Stomach (tissue), 9 donors: ENCODE results near the gene NPDC1. TPM values are rescaled to one million over a fixed set of nuclear protein-coding genes. Genes with fewer than 3 reads are reported as not detected.

Experiments
- DNase-seq, 2 donors: peaks; one replicate each; pipeline versions ENCODE4 v3.0.0 to v3.0.0-alpha.2; 2013 to 2019
- H3K27ac ChIP-seq, 5 donors: fragments of 200-600 bp in 4 of 5; sonication (generic) in 4 of 5; one replicate each; pipeline ENCODE4 v1.5.1; 2013 to 2019; ENCODE audit warnings: mild to moderate bottlenecking in 1 of 5, moderate library complexity in 1 of 5
- H3K27me3 ChIP-seq, 3 donors: fragments of 200-600 bp; sonication (generic); one replicate each; pipeline ENCODE4 v1.5.1; 2017 to 2019; ENCODE audit warnings: mixed run types in 1 of 3
- H3K36me3 ChIP-seq, 4 donors: fragments of 200-600 bp; sonication (generic); 1 replicate in 3 of 4; 2 replicates in 1 of 4; pipeline ENCODE4 v1.5.1; 2016 to 2019
- H3K4me1 ChIP-seq, 4 donors: fragments of 200-600 bp; sonication (generic); one replicate each; pipeline ENCODE4 v1.5.1; 2016 to 2019
- H3K4me3 ChIP-seq, 4 donors: fragments of 200-600 bp; sonication (generic) in 3 of 4; one replicate each; pipeline ENCODE4 v1.5.1; 2016 to 2019; ENCODE audit warnings: mild to moderate bottlenecking in 1 of 4
- H3K9me3 ChIP-seq, 4 donors: fragments of 200-600 bp; sonication (generic); one replicate each; pipeline ENCODE4 v1.5.1; 2016 to 2019
- CTCF ChIP-seq, 7 experiments: fragments of 450-650 bp in 4 of 7; fragments of 200-600 bp in 3 of 7; sonication (generic) in 3 of 7; IDR thresholded peaks; one replicate each; pipeline ENCODE4 v1.5.1; 2016 to 2019; ENCODE audit warnings: antibody characterized with exemption in 7 of 7, control low read depth in 2 of 7, mild to moderate bottlenecking in 1 of 7
- EP300 ChIP-seq: sonication (generic); formaldehyde crosslinking; IDR thresholded peaks from one replicate; pipeline ENCODE4 v1.6.1; 2017; ENCODE audit warnings: antibody characterized with exemption
- POLR2A ChIP-seq, 4 donors: fragments of 450-650 bp; IDR thresholded peaks; one replicate each; pipeline ENCODE4 v1.6.1; 2016; ENCODE audit warnings: antibody characterized with exemption in 4 of 4, control low read depth in 2 of 4, mild to moderate bottlenecking in 1 of 4, moderate library complexity in 1 of 4
- POLR2AphosphoS5 ChIP-seq, 3 donors: sonication (generic); formaldehyde crosslinking; IDR thresholded peaks; one replicate each; pipeline ENCODE4 v1.6.1; 2016; ENCODE audit warnings: antibody characterized with exemption in 3 of 3
- WGBS, 5 donors: extraction: QIAGEN DNeasy Blood & Tissue Kit in 3 of 5; methylation state at CpG; one replicate each; pipeline versions ENCODE4 v1.1.5 to v1.1.7; 2013 to 2018; 5-methylcytosine and 5-hydroxymethylcytosine counted together
- intact Hi-C: fragments of 100-400 bp; cut with DNase I; formaldehyde crosslinking; loops from one replicate; pipeline ENCODE4 v1.15.1; 2023; ENCODE audit warnings: low total_unique reads
- polyA plus RNA-seq, 3 donors: library from polyadenylated mRNA; stranded (reverse); fragments of 200-250 nt; gene quantifications; one replicate each; pipeline ENCODE4 v1.2.3, GENCODE V29; 2013
- total RNA-seq, 5 donors: library from RNA; depleted of rRNA; stranded (reverse); fragments of >200 nt; gene quantifications; one replicate each; pipeline versions ENCODE4 v1.1.0 to v1.2.3, GENCODE V29; 2014 to 2016
- donor health status: healthy with polysubstance abuse.
- donor health status: Bipolar disorder and iron deficiency.
- donor health status: healthy.

NPDC1 gene
- total and polyA plus RNA-seq, 8 donors = 20.0 to 276 (median 180) TPM

GRCh38 chr9:136996361-136997292 lies 49.4 kb downstream of the NPDC1 start, which contains the start of gene CLIC3:
TSS of gene CLIC3 (minus strand) at chr9:136996568. CDS start at chr9:136996543, 25 bp downstream.
- intact Hi-C loops = no loop called here
- H3K36me3 ChIP-seq = peaks cover 0 to 15% (median 11%) of the 10 kb centered on the region in 4 donors
- TF ChIP-seq POLR2AphosphoS5 (IDR thresholded peaks at IDR 0.05) (no peak), EP300 (no peak), CTCF (IDR thresholded peaks at IDR 0.05) (no peak), POLR2A (IDR thresholded peaks at IDR 0.05) (no peak)
- no peaks in the 10 kb centered on the region for H3K9me3 ChIP-seq
- H3K4me3 ChIP-seq = peak within 1 kb of the TSS; percentile 25 to 34 (median 29)
- peaks cover 0 to 44% (median 0%) of the 10 kb centered on the region in 3 donors for H3K27me3 ChIP-seq
- 12 to 30% (median 16%) methylated on average over 12 to 35 of the region's 35 CpGs for WGBS, 5 donors
- peak within 1 kb of the TSS; percentile 50 to 74 (median 72) for H3K27ac ChIP-seq
- peaks cover 44 to 86% (median 58%) of the 10 kb centered on the region in 4 donors for H3K4me1 ChIP-seq
- DNase-seq = peak; percentile 73 to 81

GRCh38 chr9:136995772-136996311 lies 50.1 kb downstream of the NPDC1 start:
- intact Hi-C loops = no loop called here
- Histone ChIP-seq H3K4me3 (peak overlapping the region; percentile 25 to 34 (median 29)), H3K36me3 (peaks cover 0 to 15% (median 11%) of the 10 kb centered on the region in 4 donors), H3K27me3 (peaks cover 0 to 44% (median 0%) of the 10 kb centered on the region in 3 donors), H3K9me3 (no peaks in the 10 kb centered on the region), H3K4me1 (peaks cover 44 to 85% (median 58%) of the 10 kb centered on the region in 4 donors), H3K27ac (peak overlapping the region; percentile 50 to 74 (median 72))
- WGBS, 5 donors = 8 to 33% (median 11%) methylated on average over 6 to 12 of the region's 12 CpGs
- TF ChIP-seq POLR2A (IDR thresholded peaks at IDR 0.05) (no peak), POLR2AphosphoS5 (IDR thresholded peaks at IDR 0.05) (no peak), CTCF (IDR thresholded peaks at IDR 0.05) (no peak), EP300 (no peak)
- DNase-seq = peak; percentile 61 to 63

- H3K4me1 ChIP-seq = peaks cover 44 to 82% (median 57%) of the 10 kb centered on the region in 4 donors
- intact Hi-C loops = no loop called here
- no peaks in the 10 kb centered on the region for H3K9me3 ChIP-seq
- H3K27ac ChIP-seq = peak overlapping the region in 3 of 5 donors; percentile 50 to 74 (median 72)
- peaks cover 0 to 44% (median 0%) of the 10 kb centered on the region in 3 donors for H3K27me3 ChIP-seq
- peaks cover 0 to 15% (median 11%) of the 10 kb centered on the region in 4 donors for H3K36me3 ChIP-seq
- DNase-seq = peak in 1 of 2 donors; percentile 44
- 26 to 39% (median 27%) methylated on average over 9 to 30 of the region's 30 CpGs for WGBS, 5 donors
- H3K4me3 ChIP-seq = peak overlapping the region in 3 of 4 donors; percentile 15 to 31 (median 25)
- TF ChIP-seq EP300 (no peak), CTCF (IDR thresholded peaks at IDR 0.05) (no peak), POLR2A (IDR thresholded peaks at IDR 0.05) (no peak), POLR2AphosphoS5 (IDR thresholded peaks at IDR 0.05) (no peak)
Measured at GRCh38 chr9:136995362-136995761, 50.6 kb downstream of the NPDC1 start.

GRCh38 chr9:136994888-136995230 lies 51.1 kb downstream of the NPDC1 start:
- TF ChIP-seq POLR2A (IDR thresholded peaks at IDR 0.05) (no peak), POLR2AphosphoS5 (IDR thresholded peaks at IDR 0.05) (no peak), EP300 (no peak), CTCF (IDR thresholded peaks at IDR 0.05) (no peak)
- peaks cover 0 to 44% (median 0%) of the 10 kb centered on the region in 3 donors for H3K27me3 ChIP-seq
- H3K9me3 ChIP-seq = no peaks in the 10 kb centered on the region
- DNase-seq = peak in 1 of 2 donors; percentile 67
- H3K27ac ChIP-seq = peak overlapping the region in 1 of 5 donors; percentile 72
- intact Hi-C loops = no loop called here
- peak overlapping the region in 3 of 4 donors; percentile 5 to 31 (median 25) for H3K4me3 ChIP-seq
- peaks cover 0 to 15% (median 11%) of the 10 kb centered on the region in 4 donors for H3K36me3 ChIP-seq
- 35 to 81% (median 48%) methylated on average over 9 to 40 of the region's 40 CpGs for WGBS, 5 donors
- H3K4me1 ChIP-seq = peaks cover 44 to 79% (median 57%) of the 10 kb centered on the region in 4 donors
